Loucy (cell line): ENCODE measurements around the gene PDGFA.

Experiments
- H2AFZ ChIP-seq: fragments of 200-600 bp; sonication (generic); 2 replicates; pipeline ENCODE4 v1.6.0; 2016; ENCODE audit warnings: antibody characterized with exemption, mild to moderate bottlenecking, low read length, moderate library complexity
- H3F3A ChIP-seq: fragments of 200-600 bp; 2 replicates; pipeline ENCODE4 v1.6.0; 2016; ENCODE audit warnings: antibody characterized with exemption, low read depth, mild to moderate bottlenecking
- H3K27me3 ChIP-seq: fragments of 200-600 bp; sonication (generic); 2 replicates; pipeline ENCODE4 v1.6.1; 2014; ENCODE audit warnings: low read length, mild to moderate bottlenecking; ENCODE audit not compliant: insufficient read depth, poor library complexity, severe bottlenecking
- H3K36me3 ChIP-seq: fragments of 200-600 bp; sonication (generic); 2 replicates; pipeline ENCODE4 v1.6.1; 2016; ENCODE audit warnings: low read length; ENCODE audit not compliant: insufficient read depth
- H3K4me1 ChIP-seq: fragments of 200-600 bp; sonication (generic); 2 replicates; pipeline ENCODE4 v1.5.1; 2014; ENCODE audit warnings: low read length, mild to moderate bottlenecking; ENCODE audit not compliant: insufficient read depth, poor library complexity, severe bottlenecking
- H3K4me2 ChIP-seq: fragments of 200-600 bp; sonication (generic); 2 replicates; pipeline ENCODE4 v1.6.0; 2014; ENCODE audit warnings: antibody characterized with exemption, low read length, low read depth, mild to moderate bottlenecking; ENCODE audit not compliant: poor library complexity, severe bottlenecking
- H3K4me3 ChIP-seq: fragments of 200-600 bp; sonication (generic); 2 replicates; pipeline ENCODE4 v1.5.1; 2014; ENCODE audit warnings: low read length, mild to moderate bottlenecking, mixed read lengths; ENCODE audit not compliant: poor library complexity, severe bottlenecking
- H3K79me2 ChIP-seq: fragments of 200-600 bp; sonication (generic); 2 replicates; pipeline ENCODE4 v1.6.1; 2014; ENCODE audit warnings: low read length; ENCODE audit not compliant: insufficient read depth
- H3K9ac ChIP-seq: fragments of 200-600 bp; sonication (generic); 2 replicates; pipeline ENCODE4 v1.6.0; 2014; ENCODE audit warnings: mild to moderate bottlenecking, low read depth, low read length, moderate library complexity; ENCODE audit not compliant: poor library complexity, severe bottlenecking
- H3K9me2 ChIP-seq: fragments of 200-600 bp; sonication (generic); replicated peaks from 2 replicates; pipeline ENCODE4 v1.6.1; 2016; ENCODE audit warnings: low read depth, low read length, mixed read lengths
- H3K9me3 ChIP-seq: fragments of 200-600 bp; sonication (generic); 2 replicates; pipeline ENCODE4 v1.6.1; 2014; ENCODE audit warnings: mild to moderate bottlenecking, antibody characterized with exemption, low read length, low read depth; ENCODE audit not compliant: insufficient read depth
- H4K20me1 ChIP-seq: fragments of 200-600 bp; sonication (generic); 2 replicates; pipeline ENCODE4 v1.6.0; 2014; ENCODE audit warnings: antibody characterized with exemption, low read length, mild to moderate bottlenecking; ENCODE audit not compliant: insufficient read depth, poor library complexity, severe bottlenecking
- EZH2phosphoT487 ChIP-seq: fragments of 200-600 bp; IDR thresholded peaks from 2 replicates; pipeline ENCODE4 v1.6.1; 2018; ENCODE audit warnings: antibody characterized with exemption, mild to moderate bottlenecking, moderate library complexity, borderline replicate concordance
- TF ChIP-seq, protein P1 (sequence below): fragments of 200-600 bp; sonication (generic); conservative IDR thresholded peaks from 2 replicates; pipeline ENCODE4 v1.5.1; 2014; ENCODE audit warnings: mild to moderate bottlenecking, antibody characterized with exemption, low read length

The PDGFA gene

DNA sequence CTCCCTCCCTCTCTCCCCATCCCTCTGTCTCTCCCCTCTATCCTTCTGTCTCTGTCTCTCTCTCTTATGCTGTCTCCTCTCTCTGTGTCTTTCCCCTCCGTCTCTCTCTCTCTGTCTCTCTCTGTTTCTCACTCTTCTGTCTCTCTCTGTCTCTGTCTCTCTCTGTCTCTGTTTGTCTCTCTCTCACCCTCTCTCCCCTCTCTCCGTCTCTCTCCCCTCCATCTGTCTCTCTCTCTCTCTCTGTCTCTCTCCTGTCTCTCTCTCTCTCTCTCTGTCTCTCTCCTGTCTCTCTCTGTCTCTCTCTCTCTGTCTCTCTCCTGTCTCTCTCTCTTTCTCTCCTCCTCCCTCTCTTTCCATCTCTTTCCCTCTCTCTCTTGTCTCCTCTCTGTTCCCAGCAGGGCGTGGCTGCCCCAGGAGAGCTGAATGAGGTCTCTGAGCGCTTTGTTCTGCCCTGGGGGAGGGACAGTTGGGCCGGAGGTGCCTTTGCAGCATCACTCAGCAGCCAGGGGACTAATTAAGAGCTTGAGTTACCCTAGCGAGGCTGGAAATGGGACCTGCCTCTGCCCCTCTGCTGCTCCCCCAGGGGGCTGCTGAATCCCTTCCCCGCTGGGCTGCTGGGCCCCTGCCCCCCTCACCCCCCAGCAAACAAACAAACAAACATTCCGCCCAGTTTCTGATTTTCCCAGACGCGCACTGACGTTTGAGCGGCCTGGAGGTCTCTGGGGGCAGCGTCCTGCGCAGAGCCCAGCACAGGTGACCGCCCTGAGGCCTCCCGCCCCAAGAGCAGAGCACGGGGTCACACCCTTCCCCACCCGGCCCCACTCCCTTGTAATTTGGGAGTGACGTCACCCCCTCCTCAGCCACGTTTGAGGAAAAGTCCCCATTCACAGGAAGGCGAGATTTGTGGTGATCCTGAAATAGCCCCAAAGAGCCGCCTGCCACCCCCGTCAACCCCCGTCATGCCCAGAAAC is 68.1 kb downstream of the PDGFA start:
- Histone ChIP-seq H3K9ac (no peak overlapping the region), H4K20me1 (no peaks in the 10 kb centered on the region), H3K9me2 (no peaks in the 10 kb centered on the region), H2AFZ (no peak overlapping the region), H3K27me3 (no peaks in the 10 kb centered on the region), H3K36me3 (no peaks in the 10 kb centered on the region), H3K4me3 (no peak overlapping the region), H3K79me2 (no peaks in the 10 kb centered on the region), H3F3A (no peaks in the 10 kb centered on the region), H3K4me2 (peak overlapping the region; percentile 8), H3K4me1 (peaks cover 5% of the 10 kb centered on the region), H3K9me3 (no peaks in the 10 kb centered on the region)
- TF ChIP-seq, protein P1, sequence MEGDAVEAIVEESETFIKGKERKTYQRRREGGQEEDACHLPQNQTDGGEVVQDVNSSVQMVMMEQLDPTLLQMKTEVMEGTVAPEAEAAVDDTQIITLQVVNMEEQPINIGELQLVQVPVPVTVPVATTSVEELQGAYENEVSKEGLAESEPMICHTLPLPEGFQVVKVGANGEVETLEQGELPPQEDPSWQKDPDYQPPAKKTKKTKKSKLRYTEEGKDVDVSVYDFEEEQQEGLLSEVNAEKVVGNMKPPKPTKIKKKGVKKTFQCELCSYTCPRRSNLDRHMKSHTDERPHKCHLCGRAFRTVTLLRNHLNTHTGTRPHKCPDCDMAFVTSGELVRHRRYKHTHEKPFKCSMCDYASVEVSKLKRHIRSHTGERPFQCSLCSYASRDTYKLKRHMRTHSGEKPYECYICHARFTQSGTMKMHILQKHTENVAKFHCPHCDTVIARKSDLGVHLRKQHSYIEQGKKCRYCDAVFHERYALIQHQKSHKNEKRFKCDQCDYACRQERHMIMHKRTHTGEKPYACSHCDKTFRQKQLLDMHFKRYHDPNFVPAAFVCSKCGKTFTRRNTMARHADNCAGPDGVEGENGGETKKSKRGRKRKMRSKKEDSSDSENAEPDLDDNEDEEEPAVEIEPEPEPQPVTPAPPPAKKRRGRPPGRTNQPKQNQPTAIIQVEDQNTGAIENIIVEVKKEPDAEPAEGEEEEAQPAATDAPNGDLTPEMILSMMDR: no peak
- TF ChIP-seq EZH2phosphoT487: no peak

DNA sequence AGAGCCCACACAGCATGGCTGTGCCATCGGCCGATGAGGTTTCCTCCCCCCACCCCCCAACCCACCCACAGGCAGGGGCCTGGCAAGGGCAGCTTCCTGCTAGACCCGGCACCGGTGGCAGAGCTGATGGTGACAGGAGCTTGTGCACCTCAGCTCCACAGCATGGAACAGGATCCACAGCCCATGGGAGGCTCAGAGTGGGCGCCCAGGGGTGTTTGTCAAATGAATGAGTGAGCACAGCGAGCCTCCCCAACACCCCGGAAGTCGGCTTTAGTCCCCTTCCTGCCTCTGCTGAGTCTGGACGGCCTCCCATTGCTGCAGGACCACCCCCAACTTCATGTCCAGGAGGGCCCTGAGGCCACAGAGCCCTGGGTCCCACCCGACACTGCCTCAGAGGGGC is 68.9 kb downstream of the PDGFA start:
- H4K20me1 ChIP-seq: no peaks in the 10 kb centered on the region
- no peaks in the 10 kb centered on the region for H3K9me3 ChIP-seq
- TF ChIP-seq EZH2phosphoT487: no peak
- TF ChIP-seq, protein P1: no peak
- no peaks in the 10 kb centered on the region for H3K36me3 ChIP-seq
- no peaks in the 10 kb centered on the region for H3K9me2 ChIP-seq
- peak overlapping the region; percentile 8 for H3K4me2 ChIP-seq
- no peak overlapping the region for H3K4me3 ChIP-seq
- H3K27me3 ChIP-seq: no peaks in the 10 kb centered on the region
- H2AFZ ChIP-seq: no peak overlapping the region
- no peaks in the 10 kb centered on the region for H3K79me2 ChIP-seq
- H3K4me1 ChIP-seq: peaks cover 5% of the 10 kb centered on the region
- no peaks in the 10 kb centered on the region for H3F3A ChIP-seq
- no peak overlapping the region for H3K9ac ChIP-seq

DNA sequence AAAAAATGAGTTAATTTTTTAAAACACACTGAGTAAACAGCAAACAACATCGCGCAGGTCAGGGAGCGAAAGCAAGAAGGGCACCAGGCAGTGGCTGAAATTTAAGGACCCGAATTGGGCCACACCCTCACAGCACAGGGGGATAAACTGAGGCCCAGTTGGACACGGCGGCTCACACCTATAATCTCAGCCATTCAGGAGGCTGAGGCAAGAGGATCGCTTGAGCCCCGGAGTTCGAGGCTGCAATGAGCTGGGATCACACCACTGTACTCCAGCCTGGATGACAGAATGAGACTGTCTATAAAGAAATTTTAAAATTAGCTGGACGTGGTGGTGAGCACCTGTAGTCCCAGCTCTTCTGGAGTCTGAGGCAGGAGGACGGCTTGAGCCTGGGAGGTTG is 69.6 kb downstream of the PDGFA start:
- H3K36me3 ChIP-seq: no peaks in the 10 kb centered on the region
- peaks cover 5% of the 10 kb centered on the region for H3K4me1 ChIP-seq
- H3K79me2 ChIP-seq: no peaks in the 10 kb centered on the region
- H3K9me3 ChIP-seq: no peaks in the 10 kb centered on the region
- no peak overlapping the region for H2AFZ ChIP-seq
- TF ChIP-seq, protein P1: no peak
- no peak for TF ChIP-seq EZH2phosphoT487
- no peaks in the 10 kb centered on the region for H3K27me3 ChIP-seq
- H3K9me2 ChIP-seq: no peaks in the 10 kb centered on the region
- no peaks in the 10 kb centered on the region for H4K20me1 ChIP-seq
- H3K4me3 ChIP-seq: no peak overlapping the region
- H3K4me2 ChIP-seq: no peak overlapping the region
- no peak overlapping the region for H3K9ac ChIP-seq
- no peaks in the 10 kb centered on the region for H3F3A ChIP-seq
